Thyroid gland (tissue), 4 donors: ENCODE results near the gene TTC1.

ENCODE experiments used
- CTCF ChIP-seq, 6 experiments: fragments of 200-600 bp in 3 of 6; fragments of 450-650 bp in 3 of 6; sonication (generic) in 3 of 6; IDR thresholded peaks; one replicate each; pipeline ENCODE4 v1.5.1; 2016 to 2019; ENCODE audit warnings: antibody characterized with exemption in 6 of 6, mild to moderate bottlenecking in 2 of 6, inconsistent platforms in 1 of 6, moderate library complexity in 1 of 6
- POLR2A ChIP-seq, 2 donors: fragments of 450-650 bp; IDR thresholded peaks; one replicate each; pipeline ENCODE4 v1.6.1; 2017; ENCODE audit warnings: antibody characterized with exemption in 2 of 2, mild to moderate bottlenecking in 2 of 2, moderate library complexity in 1 of 2

DNA sequence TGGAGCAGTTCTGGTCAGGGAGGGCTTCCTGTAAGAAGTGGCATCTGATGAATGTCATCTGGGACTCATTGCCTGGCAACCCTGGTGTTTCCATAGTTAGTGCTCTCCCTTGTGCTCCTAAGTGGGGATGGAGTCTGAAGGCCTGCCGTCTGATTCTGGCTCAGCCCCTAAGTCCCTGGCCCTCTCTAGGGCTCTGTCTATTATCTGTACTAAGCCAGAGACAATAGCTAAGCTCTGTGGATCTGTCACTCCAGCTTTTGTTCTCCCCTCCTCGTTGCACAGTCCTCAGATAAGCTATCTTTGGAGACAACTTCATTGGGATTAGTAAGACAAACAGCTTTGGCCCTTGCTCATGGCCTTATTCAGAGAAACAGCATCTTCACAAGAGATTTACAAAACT, 30.6 kb upstream of the TTC1 start:
- no peak for TF ChIP-seq CTCF (IDR thresholded peaks at IDR 0.05)
- TF ChIP-seq POLR2A (IDR thresholded peaks at IDR 0.05) = no peak
